ENCODE results near the gene AREG. TPM values are rescaled to one million over a fixed set of nuclear protein-coding genes. Genes with fewer than 3 reads are reported as not detected.

Gene AREG
- 13.8 and 18.5 TPM in 2 replicates for total RNA-seq

GRCh38 chr4:74444891-74445642 is at the start of gene AREG:
Gene AREG (plus strand): TSS chr4:74445136. CDS start chr4:74445346, 210 bp downstream.

Other genes starting within 250 kb of the AREG start
- gene EPGN, start 136.7 kb upstream of the AREG start, total RNA-seq, result 95.8 and 281 TPM in 2 replicates
- 3.5 and 5.3 TPM in 2 replicates for gene EREG, start 80.0 kb upstream of the AREG start, total RNA-seq